G401 (cell line): ENCODE measurements around the gene SH3RF3. TPM values are rescaled to one million over a fixed set of nuclear protein-coding genes. Genes with fewer than 3 reads are reported as not detected.

Experiments
- DNase-seq: peaks from one replicate; pipeline ENCODE4 v3.0.0-alpha.2; 2015; ENCODE audit warnings: low spot score
- in situ Hi-C: cut with HindIII; loops from 2 replicates; pipeline ENCODE4 v1.10.0; 2016; ENCODE audit warnings: low sequenced_read_pairs, mixed read lengths
- total RNA-seq: library from RNA; depleted of rRNA; stranded (reverse); fragments of >200 nt; shearing (Covaris generic); gene quantifications from 2 replicates; pipeline ENCODE4 v1.2.3, GENCODE V29; 2014

Gene SH3RF3
- total RNA-seq, 1 experiment from 2014 or later = not detected

GRCh38 chr2:109348190-109348589, 219.2 kb downstream of the SH3RF3 start:
- DNase-seq = no peak
- in situ Hi-C loops = no loop called here

- in situ Hi-C loops = no loop called here
- no peak for DNase-seq
Observed at GRCh38 chr2:109348671-109349502, 219.9 kb downstream of the SH3RF3 start.

- in situ Hi-C loops = no loop called here
Observed at GRCh38 chr2:109349503-109350465, 220.8 kb downstream of the SH3RF3 start.

GRCh38 chr2:109350526-109350925, 221.5 kb downstream of the SH3RF3 start:
- in situ Hi-C loops = no loop called here
- no peak for DNase-seq

More at GRCh38 chr2:109349503-109350465, 220.8 kb downstream of the SH3RF3 start:
- no peak for DNase-seq

- no peak for DNase-seq
Observed at GRCh38 chr2:109351164-109351756, 222.3 kb downstream of the SH3RF3 start.

GRCh38 chr2:109352056-109352897, 223.3 kb downstream of the SH3RF3 start:
- DNase-seq = no peak
- in situ Hi-C loops = no loop called here

More at GRCh38 chr2:109351164-109351756, 222.3 kb downstream of the SH3RF3 start:
- in situ Hi-C loops = no loop called here

- in situ Hi-C loops = no loop called here
- DNase-seq = no peak
Observed at GRCh38 chr2:109352898-109353689, 224.1 kb downstream of the SH3RF3 start.

- no peak for DNase-seq
- in situ Hi-C loops = no loop called here
Observed at GRCh38 chr2:109353806-109354745, 225.1 kb downstream of the SH3RF3 start.

- in situ Hi-C loops = no loop called here
- DNase-seq = no peak
Observed at GRCh38 chr2:109355192-109355843, 226.3 kb downstream of the SH3RF3 start.

- in situ Hi-C loops = no loop called here
- peak; percentile 12 for DNase-seq
Observed at GRCh38 chr2:109356324-109357035, 227.5 kb downstream of the SH3RF3 start.

GRCh38 chr2:109364217-109364616, 235.2 kb downstream of the SH3RF3 start:
- in situ Hi-C loops = no loop called here
- DNase-seq = no peak

GRCh38 chr2:109365131-109365530, 236.1 kb downstream of the SH3RF3 start:
- DNase-seq = no peak
- in situ Hi-C loops = no loop called here

GRCh38 chr2:109367683-109368082, 238.7 kb downstream of the SH3RF3 start:
- in situ Hi-C loops = no loop called here
- no peak for DNase-seq

GRCh38 chr2:109368798-109369197, 239.8 kb downstream of the SH3RF3 start:
- in situ Hi-C loops = no loop called here
- no peak for DNase-seq

- DNase-seq = no peak
- in situ Hi-C loops = no loop called here
Observed at GRCh38 chr2:109369671-109370191, 240.7 kb downstream of the SH3RF3 start.
